HG02885 (cell line): ENCODE data around the gene CDCA7L.
"Not testable (repeated sequence)": the region's sequence is repeated elsewhere in the genome, so short reads cannot be mapped to it uniquely, and the experiment has no call there.

Experiments
- ATAC-seq: cut with Tn5 transposase; IDR thresholded peaks from one replicate; pipeline ENCODE4 v1.9.1; 2021; ENCODE audit warnings: mild to moderate bottlenecking; ENCODE audit not compliant: unreplicated experiment, poor library complexity

The CDCA7L gene

GRCh38 chr7:21912931-21913780 lies 32.5 kb downstream of the CDCA7L start:
- no peak for ATAC-seq

GRCh38 chr7:21912305-21912704 lies 33.4 kb downstream of the CDCA7L start:
- no peak for ATAC-seq

- ATAC-seq: no peak
Observed at GRCh38 chr7:21911341-21911875, 34.3 kb downstream of the CDCA7L start.

GRCh38 chr7:21910253-21910652 lies 35.4 kb downstream of the CDCA7L start:
- ATAC-seq: no peak

- ATAC-seq: no peak
Observed at GRCh38 chr7:21908746-21909145, 37.0 kb downstream of the CDCA7L start.

GRCh38 chr7:21903020-21903786 lies 42.5 kb downstream of the CDCA7L start:
- ATAC-seq: no peak

GRCh38 chr7:21902240-21902639 lies 43.5 kb downstream of the CDCA7L start:
- no peak for ATAC-seq

GRCh38 chr7:21898265-21898930 lies 47.3 kb downstream of the CDCA7L start:
- ATAC-seq: peak; percentile 94

GRCh38 chr7:21893401-21893800 lies 52.3 kb downstream of the CDCA7L start:
- ATAC-seq: no peak

- ATAC-seq: no peak
Observed at GRCh38 chr7:21891291-21891690, 54.4 kb downstream of the CDCA7L start.

GRCh38 chr7:21887779-21888178 lies 57.9 kb downstream of the CDCA7L start:
- no peak for ATAC-seq

- no peak for ATAC-seq
Observed at GRCh38 chr7:21887353-21887752, 58.3 kb downstream of the CDCA7L start.

- ATAC-seq: no peak
Observed at GRCh38 chr7:21886396-21886795, 59.3 kb downstream of the CDCA7L start.

- ATAC-seq: no peak
Observed at GRCh38 chr7:21884496-21884895, 61.2 kb downstream of the CDCA7L start.

- ATAC-seq: not testable (repeated sequence)
Observed at GRCh38 chr7:21883501-21883900, 62.2 kb downstream of the CDCA7L start.

- no peak for ATAC-seq
Observed at GRCh38 chr7:21883069-21883468, 62.6 kb downstream of the CDCA7L start.

GRCh38 chr7:21869785-21870402 lies 75.8 kb downstream of the CDCA7L start:
- ATAC-seq: no peak

GRCh38 chr7:21868576-21868850 lies 77.2 kb downstream of the CDCA7L start:
- no peak for ATAC-seq

GRCh38 chr7:21867816-21868575 lies 77.7 kb downstream of the CDCA7L start:
- ATAC-seq: no peak

- ATAC-seq: no peak
Observed at GRCh38 chr7:21867226-21867625, 78.5 kb downstream of the CDCA7L start.
